ENCODE data around the gene ABHD16B.

Gene ABHD16B

DNA sequence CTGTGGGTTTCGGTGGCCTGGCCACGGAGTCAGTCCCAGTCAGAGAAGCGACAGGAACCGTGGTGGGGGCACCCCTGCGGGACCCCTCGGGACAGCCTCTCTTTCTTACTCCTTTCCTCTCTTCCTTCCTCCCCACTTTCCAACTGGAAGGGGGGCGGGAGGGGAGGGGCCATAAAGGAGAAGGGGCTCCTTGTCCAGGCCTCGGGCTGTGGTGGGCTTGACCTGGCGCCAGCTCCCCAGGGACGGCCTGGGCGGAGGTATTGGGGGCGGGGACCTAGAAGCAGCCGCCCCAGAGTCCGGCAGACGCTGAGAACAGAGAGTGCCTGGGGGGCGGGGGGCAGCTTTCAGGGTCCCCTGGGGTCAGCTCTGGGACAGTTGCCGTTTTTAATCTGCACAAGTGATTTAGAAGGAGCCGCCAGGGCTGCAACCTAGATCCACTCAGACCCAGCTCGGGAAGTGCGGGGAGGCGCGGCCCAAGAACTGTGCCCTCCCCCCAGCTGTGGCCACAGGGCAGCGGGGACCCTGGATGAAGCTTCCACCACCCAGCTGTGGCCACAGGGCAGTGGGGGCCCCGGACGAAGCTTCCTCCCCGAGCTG lies 6.4 kb upstream of the ABHD16B start:
- in situ Hi-C loops (cut with HindIII; ENCODE audit: low pct_ligation_motif_present, low sequenced_read_pairs) = no loop called here
- no peaks in the 10 kb centered on the region for H3K27me3 ChIP-seq (replicated peaks)

DNA sequence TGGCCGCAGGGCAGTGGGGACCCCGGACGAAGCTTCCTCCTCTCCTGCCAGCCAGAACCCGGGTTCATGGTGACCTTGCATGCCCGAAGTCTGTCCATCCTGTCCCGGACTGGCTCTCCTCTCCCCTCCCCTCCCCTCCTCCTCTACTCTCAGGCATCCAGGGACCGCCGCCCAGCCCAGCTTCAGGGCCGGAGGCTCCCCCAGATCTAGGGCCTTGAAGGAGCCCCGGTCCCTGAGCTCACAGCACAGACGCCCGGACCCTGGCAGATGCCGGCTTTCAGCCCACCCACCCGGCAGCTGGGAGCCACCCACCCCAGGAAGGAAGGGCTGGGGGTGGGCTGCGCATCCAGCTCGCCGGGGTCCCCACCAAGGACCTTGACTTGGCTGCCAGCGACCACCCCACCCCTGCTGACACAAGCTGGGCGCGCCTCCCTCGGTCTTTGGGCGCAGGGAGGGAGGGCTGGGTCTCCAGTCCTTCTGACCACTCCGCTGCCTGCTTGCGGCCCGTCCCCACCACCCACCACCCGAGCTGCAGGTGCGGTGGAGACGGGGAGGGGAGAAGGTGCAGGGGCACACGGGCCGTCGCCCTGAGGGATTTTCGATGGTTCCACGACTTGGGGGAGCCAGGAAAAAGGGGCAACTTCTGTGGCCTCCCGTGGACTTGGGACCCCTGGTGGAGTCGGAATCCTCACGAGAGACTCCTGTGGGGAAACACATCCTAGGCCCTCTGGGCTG lies 5.8 kb upstream of the ABHD16B start:
- no peaks in the 10 kb centered on the region for H3K27me3 ChIP-seq (replicated peaks)
- no peaks in the 10 kb centered on the region for H3K36me3 ChIP-seq (replicated peaks)
- in situ Hi-C loops (cut with HindIII; ENCODE audit: low pct_ligation_motif_present, low sequenced_read_pairs) = no loop called here
- peak overlapping the region; percentile 20 for H3K4me3 ChIP-seq (ENCODE audit: low read depth, low read length)
- DNase-seq = no peak
- TF ChIP-seq, protein P1, sequence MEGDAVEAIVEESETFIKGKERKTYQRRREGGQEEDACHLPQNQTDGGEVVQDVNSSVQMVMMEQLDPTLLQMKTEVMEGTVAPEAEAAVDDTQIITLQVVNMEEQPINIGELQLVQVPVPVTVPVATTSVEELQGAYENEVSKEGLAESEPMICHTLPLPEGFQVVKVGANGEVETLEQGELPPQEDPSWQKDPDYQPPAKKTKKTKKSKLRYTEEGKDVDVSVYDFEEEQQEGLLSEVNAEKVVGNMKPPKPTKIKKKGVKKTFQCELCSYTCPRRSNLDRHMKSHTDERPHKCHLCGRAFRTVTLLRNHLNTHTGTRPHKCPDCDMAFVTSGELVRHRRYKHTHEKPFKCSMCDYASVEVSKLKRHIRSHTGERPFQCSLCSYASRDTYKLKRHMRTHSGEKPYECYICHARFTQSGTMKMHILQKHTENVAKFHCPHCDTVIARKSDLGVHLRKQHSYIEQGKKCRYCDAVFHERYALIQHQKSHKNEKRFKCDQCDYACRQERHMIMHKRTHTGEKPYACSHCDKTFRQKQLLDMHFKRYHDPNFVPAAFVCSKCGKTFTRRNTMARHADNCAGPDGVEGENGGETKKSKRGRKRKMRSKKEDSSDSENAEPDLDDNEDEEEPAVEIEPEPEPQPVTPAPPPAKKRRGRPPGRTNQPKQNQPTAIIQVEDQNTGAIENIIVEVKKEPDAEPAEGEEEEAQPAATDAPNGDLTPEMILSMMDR (IDR thresholded peaks at IDR 0.05; ENCODE audit: low read depth, low read length, missing control alignments) = no peak
- no peak overlapping the region for H3K27ac ChIP-seq

More for the DNA sequence above, 6.4 kb upstream of the ABHD16B start:
- no peak for DNase-seq
- Histone ChIP-seq H3K4me3 (ENCODE audit: low read depth, low read length) (peak overlapping the region; percentile 20), H3K27ac (no peak overlapping the region), H3K36me3 (replicated peaks) (no peaks in the 10 kb centered on the region)
- TF ChIP-seq, protein P1 (IDR thresholded peaks at IDR 0.05; ENCODE audit: low read depth, low read length, missing control alignments) = no peak

DNA sequence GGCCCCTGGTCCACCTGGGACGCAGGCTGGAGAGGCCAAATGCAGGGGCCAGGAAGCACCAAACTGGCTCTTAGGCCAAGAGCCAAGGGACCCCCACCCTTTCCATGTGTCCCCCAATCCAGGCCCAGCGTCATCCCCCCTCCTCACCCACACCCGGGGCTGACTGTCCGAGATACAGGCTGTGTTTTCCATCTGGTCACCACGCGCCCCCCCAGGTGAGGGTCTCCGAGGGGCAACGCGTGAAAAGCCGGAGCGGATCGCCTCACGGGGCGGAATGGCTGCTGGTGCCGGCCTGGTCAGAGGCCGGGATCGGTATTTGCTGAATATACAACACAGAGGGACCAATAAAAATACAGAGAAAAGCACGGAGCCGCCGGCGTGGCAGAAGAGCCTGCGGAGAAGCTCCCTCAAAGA lies 5.2 kb upstream of the ABHD16B start:
- DNase-seq = no peak
- no peak overlapping the region for H3K4me3 ChIP-seq (ENCODE audit: low read depth, low read length)
- in situ Hi-C loops (cut with HindIII; ENCODE audit: low pct_ligation_motif_present, low sequenced_read_pairs) = no loop called here

DNA sequence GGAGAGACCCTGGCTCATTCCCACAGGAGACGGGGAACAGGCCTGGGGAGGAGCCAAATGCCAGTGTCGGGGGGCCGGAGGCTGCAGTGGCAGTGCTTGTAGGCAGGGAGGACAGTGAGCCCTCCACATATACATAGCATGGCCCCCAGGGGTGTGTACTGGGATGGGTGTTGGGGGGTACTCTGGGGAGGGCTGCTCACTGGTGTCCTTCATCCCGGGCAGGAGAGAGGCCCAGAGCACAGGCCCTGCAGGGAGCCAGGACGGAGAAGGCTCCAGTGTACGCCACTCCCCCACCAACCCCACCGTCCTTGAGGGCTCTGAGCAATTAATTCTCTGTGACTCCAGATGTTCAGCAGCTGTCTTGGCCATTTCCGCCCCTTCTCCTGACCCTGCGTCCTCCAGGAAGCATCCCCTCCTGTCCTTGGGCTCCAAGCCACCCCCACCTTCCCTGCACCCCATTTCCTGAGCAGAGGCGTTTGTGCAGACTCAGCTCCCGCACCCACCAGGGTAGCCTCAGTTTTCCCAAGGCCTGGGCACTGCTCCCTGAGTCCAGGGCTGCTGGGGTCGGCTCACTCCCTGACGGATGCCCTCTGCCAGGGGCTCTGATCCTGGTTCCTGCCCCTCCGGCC lies 3.4 kb upstream of the ABHD16B start:
- H3K27me3 ChIP-seq (replicated peaks) = no peaks in the 10 kb centered on the region
- TF ChIP-seq, protein P1 (IDR thresholded peaks at IDR 0.05; ENCODE audit: low read depth, low read length, missing control alignments) = no peak
- peaks cover 14% of the 10 kb centered on the region for H3K36me3 ChIP-seq (replicated peaks)
- H3K27ac ChIP-seq = no peak overlapping the region
- DNase-seq = no peak
- no peak overlapping the region for H3K4me3 ChIP-seq (ENCODE audit: low read depth, low read length)
- in situ Hi-C loops (cut with HindIII; ENCODE audit: low pct_ligation_motif_present, low sequenced_read_pairs) = no loop called here

More for the DNA sequence above, 5.2 kb upstream of the ABHD16B start:
- H3K36me3 ChIP-seq (replicated peaks) = no peaks in the 10 kb centered on the region
- TF ChIP-seq, protein P1 (IDR thresholded peaks at IDR 0.05; ENCODE audit: low read depth, low read length, missing control alignments) = no peak
- no peak overlapping the region for H3K27ac ChIP-seq
- H3K27me3 ChIP-seq (replicated peaks) = no peaks in the 10 kb centered on the region

DNA sequence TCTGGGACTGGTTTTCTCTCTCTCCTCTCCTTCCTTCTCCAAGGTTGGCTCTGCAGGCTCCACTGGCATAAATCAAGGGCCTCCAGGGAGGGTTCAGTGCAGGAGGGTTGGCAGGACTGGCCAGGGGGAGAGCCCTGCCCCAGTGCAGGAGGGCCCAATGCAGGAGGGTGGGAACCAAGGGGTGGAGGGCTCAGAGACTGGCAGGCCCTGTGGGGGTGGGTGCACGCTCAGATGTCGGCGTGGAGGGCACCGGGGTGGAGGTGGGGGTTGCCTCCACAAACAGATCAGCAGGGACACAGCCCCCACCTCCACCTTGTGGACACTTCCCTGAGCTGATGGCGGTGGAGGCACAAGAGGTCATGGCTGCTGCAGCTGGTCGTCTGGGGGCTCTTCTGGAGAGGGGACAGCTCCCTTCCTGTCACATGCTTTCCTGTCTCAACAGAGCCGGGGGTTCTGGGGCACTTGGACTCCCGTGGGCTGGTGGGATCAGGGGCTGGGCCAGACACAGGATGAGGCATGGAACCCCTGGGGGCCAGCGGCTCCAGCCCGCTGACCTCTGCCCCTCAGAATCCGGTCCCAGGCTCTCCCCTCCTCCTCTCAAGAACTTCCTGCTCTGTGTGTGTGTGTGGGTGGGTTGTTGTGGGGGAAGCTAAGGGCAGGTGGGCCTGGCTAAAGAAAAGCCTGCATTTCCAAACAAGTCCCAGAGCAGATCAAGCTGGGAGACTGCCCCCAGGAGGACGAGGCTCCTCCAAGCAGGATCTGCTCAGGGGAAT lies 2.7 kb upstream of the ABHD16B start:
- peak; percentile 45 for DNase-seq
- H3K36me3 ChIP-seq (replicated peaks) = peaks cover 14% of the 10 kb centered on the region
- no peaks in the 10 kb centered on the region for H3K27me3 ChIP-seq (replicated peaks)
- no peak overlapping the region for H3K4me3 ChIP-seq (ENCODE audit: low read depth, low read length)
- in situ Hi-C loops (cut with HindIII; ENCODE audit: low pct_ligation_motif_present, low sequenced_read_pairs) = no loop called here
- no peak overlapping the region for H3K27ac ChIP-seq
- TF ChIP-seq, protein P1 (IDR thresholded peaks at IDR 0.05; ENCODE audit: low read depth, low read length, missing control alignments) = peak; percentile 74
